Stimulated activated CD4-positive, alpha-beta T cell treated with anti-CD3 and anti-CD28 coated beads, TNF-alpha, amount 100 ng/mL, for 24 hours (primary cell): Measurements from ENCODE around the gene HUS1B.
A peak's percentile ranks its signal among the peaks of the same experiment; 100 is the strongest.
"Not testable (repeated sequence)": the region's sequence is repeated elsewhere in the genome, so short reads cannot be mapped to it uniquely, and the experiment has no call there.

Source experiments
- DNase-seq, 3 experiments: peaks; one replicate each; pipeline ENCODE4 v3.0.0-alpha.2; 2020; ENCODE audit warnings: low read depth in 3 of 3

Gene HUS1B

GRCh38 chr6:656460-657252 is at the start of gene HUS1B:
Gene HUS1B, minus strand, starts transcription at chr6:657100. Its CDS starts 156 bp downstream, at chr6:656944.
- no peak for DNase-seq

DNA sequence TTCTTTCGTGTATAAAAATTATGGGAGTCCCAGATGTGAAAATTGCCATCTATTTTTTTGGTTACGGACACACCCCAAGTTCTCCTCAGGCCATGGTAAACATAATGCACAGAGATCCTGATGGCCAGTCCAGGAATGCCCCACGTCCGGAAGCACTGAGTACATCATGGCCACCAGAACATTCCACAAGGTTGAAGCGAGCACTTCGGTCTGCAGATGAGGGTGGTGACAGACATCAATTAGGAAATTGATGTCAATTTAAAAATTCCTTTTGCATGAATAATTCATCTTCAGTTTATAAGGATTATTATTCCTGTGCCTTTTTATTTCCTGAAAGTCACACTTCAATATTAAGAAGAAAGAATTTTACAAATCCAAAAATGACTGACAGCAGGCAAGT is 49.2 kb upstream of the HUS1B start:
- no peak for DNase-seq

- no peak for DNase-seq
Measured at GRCh38 chr6:705047-705446, 48.1 kb upstream of the HUS1B start.

- DNase-seq: no peak
Measured at GRCh38 chr6:704046-704445, 47.1 kb upstream of the HUS1B start.

DNA sequence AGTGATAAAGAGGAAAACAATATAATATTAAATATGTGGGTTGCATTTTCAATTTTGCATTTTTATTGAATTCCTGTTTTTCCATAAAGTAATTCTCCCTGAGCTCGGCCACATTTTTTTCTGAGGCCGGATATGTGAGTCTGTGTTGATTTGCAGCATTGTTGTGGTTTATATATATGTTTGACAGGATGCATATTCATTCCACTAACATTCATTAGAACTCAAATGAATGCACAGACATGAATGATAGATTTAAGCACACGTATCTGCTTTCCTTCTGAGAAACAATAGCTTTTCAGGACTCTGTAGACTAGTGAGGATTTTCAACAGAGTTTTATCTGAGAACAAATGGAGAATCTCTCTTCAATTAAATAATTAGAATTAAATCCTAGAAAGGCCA is 46.7 kb upstream of the HUS1B start:
- no peak for DNase-seq

DNA sequence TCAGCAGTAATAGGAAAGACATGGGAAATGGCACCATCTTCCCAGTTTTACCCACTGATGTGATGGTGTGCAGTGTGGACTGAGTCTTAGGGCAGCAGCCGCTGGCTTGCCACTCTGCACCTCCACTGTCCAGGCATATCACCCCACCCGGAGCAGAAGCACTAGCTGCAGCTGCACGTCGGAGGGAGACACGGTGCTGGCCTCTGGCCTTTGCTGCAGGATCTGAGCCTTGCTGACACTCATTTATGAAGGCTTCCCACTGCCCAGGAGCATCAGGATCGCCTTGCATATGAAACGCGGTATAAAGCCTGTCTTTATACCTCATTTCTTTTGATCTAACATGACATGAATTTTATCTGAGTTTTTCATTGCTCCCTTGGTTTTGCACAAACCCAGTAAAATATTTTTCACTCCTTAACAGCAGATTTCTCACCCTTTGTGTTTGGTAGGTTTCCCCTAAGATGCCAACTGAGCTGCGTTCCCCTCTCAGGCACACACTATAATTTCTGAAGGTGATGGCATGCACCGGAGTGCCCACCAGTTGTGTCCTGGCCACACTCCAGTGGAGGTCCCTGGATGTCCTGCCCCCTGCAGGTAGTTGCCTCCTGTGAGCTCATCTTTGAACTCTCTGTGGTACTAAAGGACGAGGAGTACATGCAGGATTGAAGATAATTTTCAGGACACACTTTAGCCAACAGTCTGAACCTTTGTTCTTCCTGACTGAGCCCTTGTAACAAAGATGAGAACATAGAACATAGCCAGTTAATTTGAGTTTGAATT is 45.0 kb upstream of the HUS1B start:
- DNase-seq: no peak

DNA sequence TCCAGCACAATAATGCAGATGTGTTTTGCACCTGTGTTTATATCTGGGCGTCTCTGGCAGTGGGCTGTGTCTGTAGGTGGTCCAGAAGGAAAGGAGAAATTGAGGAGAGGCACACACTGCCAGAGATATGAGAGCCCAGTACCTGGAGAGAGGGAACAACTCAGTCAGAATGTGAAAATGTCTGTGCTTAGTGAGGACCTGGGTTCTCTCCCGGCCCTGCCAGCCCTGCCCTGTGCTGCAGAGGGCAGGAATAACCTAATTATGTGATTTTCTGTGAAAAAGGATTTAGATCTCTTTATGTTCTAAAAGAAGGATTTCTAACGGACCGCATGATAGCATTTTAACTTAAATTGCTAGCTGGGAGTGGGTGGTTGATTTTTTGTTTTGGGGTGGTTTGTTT is 44.3 kb upstream of the HUS1B start:
- DNase-seq: no peak

DNA sequence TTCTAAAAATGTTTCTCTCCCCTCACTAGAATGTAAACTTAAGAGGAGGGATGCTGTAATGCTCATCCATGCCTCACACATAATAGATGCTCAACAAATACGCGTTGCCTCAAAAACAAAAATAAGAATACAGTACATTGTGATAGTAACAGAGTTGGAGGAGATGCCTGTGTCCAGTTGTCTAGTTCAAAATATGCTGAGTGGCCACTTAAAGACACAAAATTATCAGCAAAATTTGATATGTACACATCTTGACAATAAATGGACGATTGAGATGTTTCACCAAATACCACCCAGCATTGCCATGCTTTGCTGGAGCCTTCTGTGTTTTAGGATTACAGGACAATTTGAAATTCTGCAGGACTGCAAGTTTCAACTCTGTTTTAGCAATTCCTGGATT is 43.6 kb upstream of the HUS1B start:
- no peak for DNase-seq

- no peak for DNase-seq
Measured at GRCh38 chr6:699319-699718, 42.4 kb upstream of the HUS1B start.

DNA sequence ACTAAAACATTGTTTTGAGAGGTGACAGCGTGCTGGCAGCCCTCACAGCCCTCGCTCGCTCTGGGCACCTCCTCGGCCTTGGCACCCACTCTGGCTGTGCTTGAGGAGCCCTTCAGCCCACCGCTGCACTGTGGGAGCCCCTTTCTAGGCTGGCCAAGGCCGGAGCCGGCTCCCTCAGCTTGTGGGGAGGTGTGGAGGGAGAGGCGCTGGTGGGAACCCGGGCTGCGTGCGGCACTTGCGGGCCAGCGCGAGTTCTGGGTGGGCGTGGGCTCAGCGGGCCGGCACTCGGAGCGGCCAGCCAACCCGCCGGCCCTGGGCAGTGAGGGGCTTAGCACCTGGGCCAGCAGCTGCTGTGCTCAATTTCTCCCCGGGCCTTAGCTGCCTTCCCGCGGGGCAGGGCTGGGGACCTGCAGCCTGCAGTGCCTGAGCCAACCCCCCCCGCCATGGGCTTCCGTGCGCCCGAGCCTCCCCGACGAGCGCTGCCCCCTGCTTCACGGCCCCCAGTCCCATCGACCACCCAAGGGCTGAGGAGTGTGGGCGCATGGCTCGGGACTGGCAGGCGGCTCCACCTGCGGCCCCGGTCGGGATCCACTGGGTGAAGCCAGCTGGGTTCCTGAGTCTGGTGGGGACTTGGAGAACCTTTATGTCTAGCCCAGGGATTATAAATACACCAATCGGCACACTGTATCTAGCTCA is 37.7 kb upstream of the HUS1B start:
- not testable (repeated sequence) for DNase-seq

- no peak for DNase-seq
Measured at GRCh38 chr6:693723-694009, 36.8 kb upstream of the HUS1B start.

- DNase-seq: peak; percentile 67 to 84 (median 70)
Measured at GRCh38 chr6:692858-693722, 36.2 kb upstream of the HUS1B start, which contains the start of gene EXOC2. Gene EXOC2, minus strand, starts transcription at chr6:693139. Its CDS starts 55,321 bp downstream, at chr6:637818.

DNA sequence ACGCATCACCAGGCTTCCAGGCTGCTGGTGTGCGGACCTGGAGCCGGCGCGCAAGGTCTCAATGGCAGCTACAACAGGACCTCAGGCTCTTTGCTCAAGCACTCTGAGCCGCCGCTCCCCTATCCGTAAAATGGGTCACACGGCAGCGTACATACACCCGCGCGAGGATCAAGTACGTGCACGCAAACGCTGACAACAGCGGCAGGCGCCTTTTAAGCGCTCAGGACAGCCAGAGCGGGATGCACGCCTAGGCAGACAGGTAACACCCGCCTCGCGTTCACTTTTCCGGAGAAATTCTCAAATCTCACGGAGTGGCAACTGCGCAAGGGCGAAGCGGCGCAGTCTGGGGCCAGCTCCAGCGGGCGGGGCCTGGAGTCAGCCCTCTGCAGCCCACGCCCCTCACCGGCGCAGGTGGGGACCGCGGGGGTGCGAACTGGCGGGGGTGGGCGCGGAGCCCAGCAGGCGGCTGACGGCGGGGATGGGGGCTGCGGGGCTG is 35.5 kb upstream of the HUS1B start:
- DNase-seq: peak; percentile 53 to 79 (median 61)

GRCh38 chr6:689223-689622 is 32.3 kb upstream of the HUS1B start:
- DNase-seq: no peak

DNA sequence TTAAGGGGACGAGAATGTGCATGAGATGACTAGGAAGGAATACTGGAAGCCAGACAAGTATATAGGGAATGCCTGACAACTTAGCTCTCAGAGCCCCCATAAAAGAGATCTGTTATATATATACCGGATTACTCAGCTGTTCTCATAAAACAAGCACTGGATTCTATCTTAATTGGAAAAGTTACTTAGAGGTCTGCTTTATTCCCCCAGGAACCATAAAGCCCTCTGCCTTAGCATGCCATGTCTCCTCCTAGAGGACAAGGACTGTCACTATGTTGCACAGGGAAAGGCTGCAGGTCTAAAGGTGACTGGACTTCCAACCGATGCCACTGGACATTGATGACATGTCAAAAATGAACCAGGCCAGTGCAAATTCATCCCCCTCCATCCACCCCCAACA is 29.6 kb upstream of the HUS1B start:
- no peak for DNase-seq

- DNase-seq: peak in 2 of 3 experiments; percentile 4 to 11
Measured at GRCh38 chr6:684831-685636, 28.1 kb upstream of the HUS1B start.

DNA sequence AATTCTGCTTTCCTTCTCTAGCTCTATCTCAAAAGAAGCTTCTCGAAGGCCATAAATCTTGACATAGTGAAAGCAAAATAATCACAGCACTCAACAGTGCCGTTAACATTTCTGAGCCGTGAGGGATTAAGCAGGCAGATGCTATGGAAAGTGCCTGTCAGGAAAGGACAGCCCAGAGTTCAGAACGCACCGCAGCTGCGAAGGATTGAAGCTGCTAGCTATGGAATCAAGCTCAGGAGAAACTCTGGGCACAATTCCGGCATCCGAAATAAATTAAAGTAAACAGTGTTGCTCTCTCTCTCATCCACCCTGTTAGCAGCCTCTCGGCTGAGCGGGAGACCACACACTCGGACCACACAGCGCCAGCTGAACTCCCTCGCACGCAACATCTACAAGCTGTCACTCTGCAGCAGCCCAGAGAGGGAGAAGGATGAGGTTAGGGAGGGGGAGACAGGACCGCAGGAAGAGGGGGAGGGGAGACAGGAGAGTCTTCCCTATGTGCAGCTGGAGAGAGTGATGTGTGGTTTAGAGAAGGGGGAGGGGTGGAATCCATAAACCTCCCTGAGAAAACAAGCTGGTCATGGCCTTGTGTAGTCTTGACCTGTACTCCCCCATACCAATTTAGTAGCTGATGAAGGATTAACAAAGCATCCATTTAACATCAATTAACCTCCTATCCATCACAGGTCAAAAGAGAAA is 27.0 kb upstream of the HUS1B start:
- no peak for DNase-seq

DNA sequence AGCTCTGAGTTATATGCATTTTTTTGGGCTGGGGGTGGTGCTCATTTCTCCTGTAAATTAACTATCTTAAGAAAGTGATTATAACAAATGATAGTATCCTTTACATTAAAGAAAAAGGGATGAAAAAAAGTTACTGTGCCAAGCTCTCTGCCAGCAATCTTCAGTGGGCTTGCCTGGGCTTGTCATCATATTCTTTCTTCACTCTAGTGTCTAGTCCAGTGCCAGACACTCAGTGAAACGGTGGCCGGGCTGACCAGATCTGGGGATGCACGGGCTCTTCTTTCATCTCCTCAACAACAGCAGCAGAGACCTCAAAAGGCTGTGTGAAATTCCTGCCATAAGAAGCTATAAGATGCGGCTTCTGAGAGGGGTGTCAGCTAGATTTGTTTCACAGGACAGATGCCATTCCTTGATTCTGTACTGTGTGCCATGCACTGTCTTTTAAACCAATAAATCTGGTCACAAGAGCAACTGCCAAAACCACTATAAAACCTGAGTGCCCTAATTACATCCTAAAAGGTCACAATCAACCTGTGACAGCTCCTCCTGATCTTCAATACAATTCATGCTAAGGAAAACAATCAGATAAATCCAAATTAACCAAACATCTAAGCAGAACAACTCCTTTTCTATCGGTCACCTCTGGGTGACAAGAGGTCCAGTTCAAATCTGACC is 23.9 kb upstream of the HUS1B start:
- no peak for DNase-seq

DNA sequence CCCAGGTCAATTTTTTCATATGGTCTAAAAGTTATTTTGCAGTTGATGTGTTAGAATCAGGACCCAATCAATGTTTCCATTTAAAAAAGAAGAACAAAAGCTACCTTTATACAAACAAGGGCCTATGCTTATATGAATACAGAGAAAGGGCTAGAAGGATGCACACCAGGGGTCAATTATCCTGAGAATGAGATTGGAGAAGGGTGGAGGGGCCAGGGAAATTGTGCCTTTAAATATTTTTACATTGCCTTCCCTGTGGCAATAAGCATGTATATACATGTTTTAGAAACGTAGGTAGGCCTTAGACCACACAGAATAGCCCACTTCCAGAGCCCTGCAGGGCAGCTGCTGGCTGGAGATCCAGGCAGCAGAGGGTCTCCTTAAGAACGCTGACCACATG is 23.4 kb upstream of the HUS1B start:
- no peak for DNase-seq
